ENCODE measurements around the gene SIN3A.

Gene SIN3A

GRCh38 chr15:75321711-75322110 is 129.8 kb downstream of the SIN3A start:
- H3K36me3 ChIP-seq (ENCODE audit: control insufficient read depth, insufficient read depth, low read length), result no peaks in the 10 kb centered on the region
- 90 to 93% methylated on average over 6 of the region's 6 CpGs for WGBS, 2 experiments

More at GRCh38 chr15:75321711-75322110, 129.8 kb downstream of the SIN3A start:
- no peaks in the 10 kb centered on the region for H3K9me3 ChIP-seq (ENCODE audit: control insufficient read depth, low read length)
- no peaks in the 10 kb centered on the region for H3K4me1 ChIP-seq (ENCODE audit: control insufficient read depth, insufficient read depth, low read length)
- no peak overlapping the region for H3K4me3 ChIP-seq (ENCODE audit: insufficient read depth, low read depth, low read length)
- no peak overlapping the region for H3K27ac ChIP-seq (ENCODE audit: insufficient read depth, low read depth, low read length, poor library complexity, severe bottlenecking)
- H3K27me3 ChIP-seq (ENCODE audit: control insufficient read depth, insufficient read depth, low read length, poor library complexity, severe bottlenecking), result no peaks in the 10 kb centered on the region

Data from ectodermal cell (in vitro differentiated cells).